H1 (cell line): Measurements from ENCODE around the gene ZMYND12.

Source experiments
- BACH1 ChIP-seq: IDR thresholded peaks from 2 replicates; pipeline ENCODE4 v1.6.1; 2012; ENCODE audit warnings: low read length, improper control_type of control experiment
- CHD1 ChIP-seq: IDR thresholded peaks from 2 replicates; pipeline ENCODE4 v1.6.1; 2012; ENCODE audit warnings: low read depth, low read length, improper control_type of control experiment
- POLR2A ChIP-seq, 2 experiments: IDR thresholded peaks; 1 replicate in 1 of 2; 2 replicates in 1 of 2; pipeline ENCODE4 v1.6.1; 2011; ENCODE audit warnings: low read depth in 2 of 2, low read length in 2 of 2, mild to moderate bottlenecking in 2 of 2; ENCODE audit errors: control extremely low read depth in 1 of 2
- TF ChIP-seq, protein P1 (sequence below), 3 experiments: IDR thresholded peaks; 1 replicate in 2 of 3; 2 replicates in 1 of 3; pipeline versions ENCODE4 v1.5.1 to v1.6.1; 2011; ENCODE audit warnings: low read length in 3 of 3, mild to moderate bottlenecking in 3 of 3, inconsistent platforms in 2 of 3, low read depth in 1 of 3, moderate library complexity in 1 of 3; ENCODE audit not compliant: insufficient read depth in 1 of 3; ENCODE audit errors: control extremely low read depth in 1 of 3

GRCh38 chr1:42432714-42433113 lies 23.1 kb downstream of the ZMYND12 start:
- no peak for TF ChIP-seq POLR2A (IDR thresholded peaks at IDR 0.05; ENCODE audit: control extremely low read depth in 1 of 2, low read depth in 2 of 2, low read length in 2 of 2)
- TF ChIP-seq, protein P1, sequence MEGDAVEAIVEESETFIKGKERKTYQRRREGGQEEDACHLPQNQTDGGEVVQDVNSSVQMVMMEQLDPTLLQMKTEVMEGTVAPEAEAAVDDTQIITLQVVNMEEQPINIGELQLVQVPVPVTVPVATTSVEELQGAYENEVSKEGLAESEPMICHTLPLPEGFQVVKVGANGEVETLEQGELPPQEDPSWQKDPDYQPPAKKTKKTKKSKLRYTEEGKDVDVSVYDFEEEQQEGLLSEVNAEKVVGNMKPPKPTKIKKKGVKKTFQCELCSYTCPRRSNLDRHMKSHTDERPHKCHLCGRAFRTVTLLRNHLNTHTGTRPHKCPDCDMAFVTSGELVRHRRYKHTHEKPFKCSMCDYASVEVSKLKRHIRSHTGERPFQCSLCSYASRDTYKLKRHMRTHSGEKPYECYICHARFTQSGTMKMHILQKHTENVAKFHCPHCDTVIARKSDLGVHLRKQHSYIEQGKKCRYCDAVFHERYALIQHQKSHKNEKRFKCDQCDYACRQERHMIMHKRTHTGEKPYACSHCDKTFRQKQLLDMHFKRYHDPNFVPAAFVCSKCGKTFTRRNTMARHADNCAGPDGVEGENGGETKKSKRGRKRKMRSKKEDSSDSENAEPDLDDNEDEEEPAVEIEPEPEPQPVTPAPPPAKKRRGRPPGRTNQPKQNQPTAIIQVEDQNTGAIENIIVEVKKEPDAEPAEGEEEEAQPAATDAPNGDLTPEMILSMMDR (IDR thresholded peaks at IDR 0.05; ENCODE audit: control extremely low read depth in 1 of 3, insufficient read depth in 1 of 3, low read depth in 1 of 3, low read length in 3 of 3): no peak
- TF ChIP-seq BACH1: no peak
- TF ChIP-seq CHD1: no peak
